Duodenal mucosa (tissue), 2 donors: ENCODE data around the gene EDAR.

ENCODE experiments used
- H3K27ac ChIP-seq: one replicate; pipeline ENCODE4 v1.7.0; 2013; ENCODE audit warnings: low read depth, low read length
- H3K27me3 ChIP-seq, 2 donors: one replicate each; pipeline ENCODE4 v1.7.0; 2013; ENCODE audit warnings: low read length in 2 of 2, control low read depth in 1 of 2; ENCODE audit not compliant: insufficient read depth in 2 of 2, control insufficient read depth in 1 of 2
- H3K36me3 ChIP-seq, 2 donors: one replicate each; pipeline ENCODE4 v1.7.0; 2013; ENCODE audit warnings: low read length in 2 of 2, control low read depth in 1 of 2; ENCODE audit not compliant: insufficient read depth in 2 of 2, control insufficient read depth in 1 of 2
- H3K4me1 ChIP-seq, 2 donors: one replicate each; pipeline ENCODE4 v1.7.0; 2013; ENCODE audit warnings: low read length in 2 of 2, control low read depth in 1 of 2; ENCODE audit not compliant: insufficient read depth in 2 of 2, control insufficient read depth in 1 of 2
- H3K4me3 ChIP-seq, 2 donors: one replicate each; pipeline ENCODE4 v1.7.0; 2013; ENCODE audit warnings: low read length in 2 of 2, low read depth in 1 of 2
- H3K9ac ChIP-seq, 2 donors: one replicate each; pipeline ENCODE4 v1.7.0; 2013; ENCODE audit warnings: low read length in 2 of 2, low read depth in 1 of 2
- H3K9me3 ChIP-seq, 2 donors: one replicate each; pipeline ENCODE4 v1.7.0; 2013; ENCODE audit warnings: low read length in 2 of 2, control low read depth in 1 of 2; ENCODE audit not compliant: control insufficient read depth in 1 of 2

The EDAR gene

GRCh38 chr2:108869542-108869941 is 119.5 kb downstream of the EDAR start:
- Histone ChIP-seq H3K4me1 (no peaks in the 10 kb centered on the region), H3K9ac (no peak overlapping the region), H3K27me3 (no peaks in the 10 kb centered on the region), H3K36me3 (peaks cover 2 to 3% of the 10 kb centered on the region in 2 donors), H3K9me3 (peaks cover 0 to 12% of the 10 kb centered on the region in 2 donors), H3K27ac (no peak overlapping the region), H3K4me3 (no peak overlapping the region)

GRCh38 chr2:108868911-108869310 is 120.1 kb downstream of the EDAR start:
- Histone ChIP-seq H3K27ac (no peak overlapping the region), H3K9ac (no peak overlapping the region), H3K9me3 (peaks cover 0 to 12% of the 10 kb centered on the region in 2 donors), H3K4me1 (no peaks in the 10 kb centered on the region), H3K4me3 (no peak overlapping the region), H3K27me3 (no peaks in the 10 kb centered on the region), H3K36me3 (peaks cover 2 to 3% of the 10 kb centered on the region in 2 donors)

GRCh38 chr2:108866041-108866440 is 123.0 kb downstream of the EDAR start:
- Histone ChIP-seq H3K36me3 (peaks cover 2 to 3% of the 10 kb centered on the region in 2 donors), H3K9ac (no peak overlapping the region), H3K27ac (no peak overlapping the region), H3K27me3 (no peaks in the 10 kb centered on the region), H3K4me3 (no peak overlapping the region), H3K4me1 (no peaks in the 10 kb centered on the region), H3K9me3 (peaks cover 0 to 12% of the 10 kb centered on the region in 2 donors)

GRCh38 chr2:108858894-108859293 is 130.1 kb downstream of the EDAR start:
- no peaks in the 10 kb centered on the region for H3K36me3 ChIP-seq
- H3K4me1 ChIP-seq = no peaks in the 10 kb centered on the region
- H3K27me3 ChIP-seq = no peaks in the 10 kb centered on the region
- no peak overlapping the region for H3K4me3 ChIP-seq
- H3K9me3 ChIP-seq = no peaks in the 10 kb centered on the region
- H3K27ac ChIP-seq = no peak overlapping the region
- no peak overlapping the region for H3K9ac ChIP-seq

- H3K4me3 ChIP-seq = no peak overlapping the region
- H3K4me1 ChIP-seq = no peaks in the 10 kb centered on the region
- H3K27me3 ChIP-seq = no peaks in the 10 kb centered on the region
- no peaks in the 10 kb centered on the region for H3K9me3 ChIP-seq
- peaks cover 0 to 4% of the 10 kb centered on the region in 2 donors for H3K36me3 ChIP-seq
- H3K27ac ChIP-seq = no peak overlapping the region
- H3K9ac ChIP-seq = no peak overlapping the region
Observed at GRCh38 chr2:108855194-108855593, 133.8 kb downstream of the EDAR start.

- H3K36me3 ChIP-seq = peaks cover 0 to 4% of the 10 kb centered on the region in 2 donors
- no peak overlapping the region for H3K27ac ChIP-seq
- H3K27me3 ChIP-seq = no peaks in the 10 kb centered on the region
- no peaks in the 10 kb centered on the region for H3K4me1 ChIP-seq
- H3K9me3 ChIP-seq = no peaks in the 10 kb centered on the region
- H3K4me3 ChIP-seq = no peak overlapping the region
- H3K9ac ChIP-seq = no peak overlapping the region
Observed at GRCh38 chr2:108854484-108854883, 134.5 kb downstream of the EDAR start.

GRCh38 chr2:108853421-108853820 is 135.6 kb downstream of the EDAR start:
- H3K4me1 ChIP-seq = no peaks in the 10 kb centered on the region
- H3K9me3 ChIP-seq = no peaks in the 10 kb centered on the region
- no peak overlapping the region for H3K9ac ChIP-seq
- H3K27ac ChIP-seq = no peak overlapping the region
- no peaks in the 10 kb centered on the region for H3K27me3 ChIP-seq
- H3K4me3 ChIP-seq = no peak overlapping the region
- peaks cover 0 to 4% of the 10 kb centered on the region in 2 donors for H3K36me3 ChIP-seq

GRCh38 chr2:108852375-108852774 is 136.6 kb downstream of the EDAR start:
- no peaks in the 10 kb centered on the region for H3K4me1 ChIP-seq
- H3K9ac ChIP-seq = no peak overlapping the region

GRCh38 chr2:108847000-108847399 is 142.0 kb downstream of the EDAR start:
- H3K4me1 ChIP-seq = no peaks in the 10 kb centered on the region
- H3K9me3 ChIP-seq = no peaks in the 10 kb centered on the region
- H3K9ac ChIP-seq = no peak overlapping the region
- H3K27me3 ChIP-seq = no peaks in the 10 kb centered on the region
- no peak overlapping the region for H3K4me3 ChIP-seq
- peaks cover 0 to 4% of the 10 kb centered on the region in 2 donors for H3K36me3 ChIP-seq
- H3K27ac ChIP-seq = no peak overlapping the region

More at GRCh38 chr2:108852375-108852774, 136.6 kb downstream of the EDAR start:
- Histone ChIP-seq H3K9me3 (no peaks in the 10 kb centered on the region), H3K4me3 (no peak overlapping the region), H3K36me3 (peaks cover 0 to 4% of the 10 kb centered on the region in 2 donors), H3K27ac (no peak overlapping the region), H3K27me3 (no peaks in the 10 kb centered on the region)

GRCh38 chr2:108845923-108846322 is 143.1 kb downstream of the EDAR start:
- H3K36me3 ChIP-seq = peaks cover 0 to 4% of the 10 kb centered on the region in 2 donors
- H3K27ac ChIP-seq = no peak overlapping the region
- no peak overlapping the region for H3K9ac ChIP-seq
- no peaks in the 10 kb centered on the region for H3K4me1 ChIP-seq
- no peaks in the 10 kb centered on the region for H3K9me3 ChIP-seq
- H3K4me3 ChIP-seq = no peak overlapping the region
- H3K27me3 ChIP-seq = no peaks in the 10 kb centered on the region
